ENCODE results near the gene SULT6B1. TPM values are rescaled to one million over a fixed set of nuclear protein-coding genes. Genes with fewer than 3 reads are reported as not detected.
"Not testable (repeated sequence)": the region's sequence is repeated elsewhere in the genome, so short reads cannot be mapped to it uniquely, and the experiment has no call there.

SULT6B1 gene
- total RNA-seq, 2 donors from 2014 or later = not detected

- no peak for ATAC-seq (replicated peaks)
- H3K27me3 Mint-ChIP-seq = no peaks in the 10 kb centered on the region
- H3K27ac Mint-ChIP-seq = no peak overlapping the region
- peaks cover 23% of the 10 kb centered on the region for H3K4me1 Mint-ChIP-seq
- peaks cover 14% of the 10 kb centered on the region for H3K9me3 Mint-ChIP-seq
- no peak overlapping the region for H3K4me3 Mint-ChIP-seq
- H3K36me3 Mint-ChIP-seq (ENCODE audit: low read depth) = peaks cover 100% of the 10 kb centered on the region
Observed at GRCh38 chr2:37205689-37206341, 17.3 kb upstream of the SULT6B1 start.

GRCh38 chr2:37205071-37205661 is 16.7 kb upstream of the SULT6B1 start:
- not testable (repeated sequence) for H3K27me3 Mint-ChIP-seq; H3K4me3 Mint-ChIP-seq; H3K27ac Mint-ChIP-seq; ATAC-seq (replicated peaks)
- H3K9me3 Mint-ChIP-seq = peaks cover 14% of the 10 kb centered on the region
- peaks cover 100% of the 10 kb centered on the region for H3K36me3 Mint-ChIP-seq (ENCODE audit: low read depth)
- H3K4me1 Mint-ChIP-seq = peaks cover 23% of the 10 kb centered on the region

- no peaks in the 10 kb centered on the region for H3K27me3 Mint-ChIP-seq
- H3K4me1 Mint-ChIP-seq = peaks cover 28% of the 10 kb centered on the region
- ATAC-seq (replicated peaks) = no peak
- H3K27ac Mint-ChIP-seq = no peak overlapping the region
- H3K9me3 Mint-ChIP-seq = peaks cover 8% of the 10 kb centered on the region
- H3K4me3 Mint-ChIP-seq = no peak overlapping the region
- H3K36me3 Mint-ChIP-seq (ENCODE audit: low read depth) = peaks cover 97% of the 10 kb centered on the region
Observed at GRCh38 chr2:37203708-37204107, 15.2 kb upstream of the SULT6B1 start.

- peak overlapping the region; percentile 28 for H3K4me3 Mint-ChIP-seq
- H3K9me3 Mint-ChIP-seq = peaks cover 3% of the 10 kb centered on the region
- peak overlapping the region; percentile 78 for H3K27ac Mint-ChIP-seq
- H3K27me3 Mint-ChIP-seq = no peaks in the 10 kb centered on the region
- peaks cover 85% of the 10 kb centered on the region for H3K36me3 Mint-ChIP-seq (ENCODE audit: low read depth)
- H3K4me1 Mint-ChIP-seq = peaks cover 19% of the 10 kb centered on the region
- ATAC-seq (replicated peaks) = peak; percentile 71
Observed at GRCh38 chr2:37201766-37202165, 13.3 kb upstream of the SULT6B1 start.

- peak; percentile 17 for ATAC-seq (replicated peaks)
- Mint-ChIP-seq H3K36me3 (ENCODE audit: low read depth) (peaks cover 85% of the 10 kb centered on the region), H3K27me3 (no peaks in the 10 kb centered on the region), H3K9me3 (no peaks in the 10 kb centered on the region), H3K4me1 (peaks cover 20% of the 10 kb centered on the region), H3K4me3 (peak overlapping the region; percentile 28), H3K27ac (peak overlapping the region; percentile 78)
Observed at GRCh38 chr2:37201208-37201607, 12.7 kb upstream of the SULT6B1 start.

- Mint-ChIP-seq H3K9me3 (no peaks in the 10 kb centered on the region), H3K4me3 (no peak overlapping the region), H3K36me3 (ENCODE audit: low read depth) (peaks cover 61% of the 10 kb centered on the region), H3K27ac (no peak overlapping the region), H3K27me3 (no peaks in the 10 kb centered on the region), H3K4me1 (peaks cover 13% of the 10 kb centered on the region)
- ATAC-seq (replicated peaks) = no peak
Observed at GRCh38 chr2:37198681-37199065, 10.2 kb upstream of the SULT6B1 start.

GRCh38 chr2:37196320-37197195 is 8.1 kb upstream of the SULT6B1 start, which contains the start of gene CEBPZOS:
Gene CEBPZOS (plus strand): TSS chr2:37196496. CDS start chr2:37199705, 3,209 bp downstream.
- Mint-ChIP-seq H3K4me3 (peak within 1 kb of the TSS; percentile 91), H3K27me3 (no peaks in the 10 kb centered on the region), H3K9me3 (no peaks in the 10 kb centered on the region), H3K36me3 (ENCODE audit: low read depth) (peaks cover 40% of the 10 kb centered on the region), H3K4me1 (peaks cover 10% of the 10 kb centered on the region), H3K27ac (peak within 1 kb of the TSS; percentile 97)
- ATAC-seq (replicated peaks) = peak; percentile 88

GRCh38 chr2:37195862-37196319 is 7.4 kb upstream of the SULT6B1 start:
- not testable (repeated sequence) for ATAC-seq (replicated peaks)

GRCh38 chr2:37192551-37192950 is 4.1 kb upstream of the SULT6B1 start:
- no peak for ATAC-seq (replicated peaks)

More at GRCh38 chr2:37195862-37196319, 7.4 kb upstream of the SULT6B1 start:
- Mint-ChIP-seq H3K4me1 (peaks cover 10% of the 10 kb centered on the region), H3K27ac (peak overlapping the region; percentile 97), H3K36me3 (ENCODE audit: low read depth) (peaks cover 34% of the 10 kb centered on the region), H3K4me3 (peak overlapping the region; percentile 91)
- H3K9me3 Mint-ChIP-seq, H3K27me3 Mint-ChIP-seq: not testable (repeated sequence)

GRCh38 chr2:37191747-37192146 is 3.3 kb upstream of the SULT6B1 start:
- H3K9me3 Mint-ChIP-seq = no peaks in the 10 kb centered on the region
- H3K4me3 Mint-ChIP-seq = no peak overlapping the region
- H3K36me3 Mint-ChIP-seq (ENCODE audit: low read depth) = peaks cover 8% of the 10 kb centered on the region
- ATAC-seq (replicated peaks) = no peak
- H3K27ac Mint-ChIP-seq = no peak overlapping the region
- peaks cover 5% of the 10 kb centered on the region for H3K4me1 Mint-ChIP-seq
- peaks cover 4% of the 10 kb centered on the region for H3K27me3 Mint-ChIP-seq

More at GRCh38 chr2:37192551-37192950, 4.1 kb upstream of the SULT6B1 start:
- Mint-ChIP-seq H3K27me3 (peaks cover 4% of the 10 kb centered on the region), H3K27ac (no peak overlapping the region), H3K36me3 (ENCODE audit: low read depth) (peaks cover 14% of the 10 kb centered on the region), H3K9me3 (no peaks in the 10 kb centered on the region), H3K4me3 (no peak overlapping the region), H3K4me1 (peaks cover 5% of the 10 kb centered on the region)

- H3K36me3 Mint-ChIP-seq (ENCODE audit: low read depth) = peaks cover 3% of the 10 kb centered on the region
Observed at GRCh38 chr2:37191253-37191652, 2.8 kb upstream of the SULT6B1 start.

GRCh38 chr2:37190290-37190689 is 1.8 kb upstream of the SULT6B1 start:
- Mint-ChIP-seq H3K27ac (no peak overlapping the region), H3K9me3 (no peaks in the 10 kb centered on the region), H3K4me3 (no peak overlapping the region), H3K4me1 (no peaks in the 10 kb centered on the region), H3K36me3 (ENCODE audit: low read depth) (no peaks in the 10 kb centered on the region), H3K27me3 (peaks cover 11% of the 10 kb centered on the region)
- no peak for ATAC-seq (replicated peaks)

More at GRCh38 chr2:37191253-37191652, 2.8 kb upstream of the SULT6B1 start:
- Mint-ChIP-seq H3K4me3 (no peak overlapping the region), H3K27me3 (peaks cover 6% of the 10 kb centered on the region), H3K4me1 (peaks cover 2% of the 10 kb centered on the region), H3K27ac (no peak overlapping the region), H3K9me3 (no peaks in the 10 kb centered on the region)
- ATAC-seq (replicated peaks) = no peak

GRCh38 chr2:37189452-37190153 is 1.1 kb upstream of the SULT6B1 start:
- Mint-ChIP-seq H3K9me3 (no peaks in the 10 kb centered on the region), H3K27me3 (peaks cover 11% of the 10 kb centered on the region), H3K4me3 (no peak overlapping the region), H3K4me1 (no peaks in the 10 kb centered on the region), H3K36me3 (ENCODE audit: low read depth) (no peaks in the 10 kb centered on the region), H3K27ac (no peak overlapping the region)
- peak; percentile 66 for ATAC-seq (replicated peaks)
